ENCODE data around the gene PTPRD.

Gene PTPRD

DNA sequence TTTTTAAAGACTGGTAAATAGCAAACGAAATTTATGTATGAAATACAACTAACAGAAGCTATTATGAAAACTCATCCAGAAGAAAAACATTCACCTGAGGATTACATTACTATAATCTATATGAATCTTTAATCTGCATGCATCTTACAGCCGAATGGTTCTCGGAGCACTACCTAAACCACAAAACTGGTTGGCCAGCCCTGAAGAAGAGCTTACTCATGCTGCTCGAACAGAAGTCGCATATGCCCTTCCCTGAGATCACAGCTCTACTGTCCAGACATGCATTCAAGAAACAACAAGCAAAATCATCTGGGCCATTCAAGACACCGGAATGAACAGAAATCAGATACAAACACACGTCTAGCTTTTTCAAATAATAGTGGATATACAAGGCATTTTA lies 1882.2 kb downstream of the PTPRD start:
- DNase-seq (ENCODE audit: low read depth, low spot score) = no peak
- H3K4me3 ChIP-seq (ENCODE audit: low read length) = no peak overlapping the region

- no peak for DNase-seq (ENCODE audit: low read depth, low spot score)
- H3K4me3 ChIP-seq (ENCODE audit: low read length) = no peak overlapping the region
Measured at GRCh38 chr9:8728910-8729309, 1883.9 kb downstream of the PTPRD start.

DNA sequence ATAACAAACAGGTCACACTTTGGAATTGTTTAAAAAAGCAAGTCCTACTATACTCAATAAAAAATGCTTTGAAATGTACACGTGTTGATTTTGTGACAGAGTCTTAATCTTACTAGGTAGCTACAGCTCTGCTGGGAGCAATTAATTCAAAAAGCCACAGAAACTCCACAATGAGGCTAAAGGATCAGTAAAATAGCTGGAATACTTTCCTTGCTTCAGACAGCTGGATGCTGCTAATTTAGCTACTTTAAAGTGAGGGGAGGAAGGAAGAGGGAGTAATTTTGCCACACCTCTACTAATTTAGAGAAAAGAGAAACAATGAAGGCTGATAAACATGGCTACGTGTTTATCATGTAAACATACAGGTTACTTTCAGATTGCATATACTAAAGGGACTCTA lies 1885.6 kb downstream of the PTPRD start:
- no peak overlapping the region for H3K4me3 ChIP-seq (ENCODE audit: low read length)
- DNase-seq (ENCODE audit: low read depth, low spot score) = no peak

GRCh38 chr9:8726692-8727091 lies 1886.1 kb downstream of the PTPRD start:
- DNase-seq (ENCODE audit: low read depth, low spot score) = no peak

DNA sequence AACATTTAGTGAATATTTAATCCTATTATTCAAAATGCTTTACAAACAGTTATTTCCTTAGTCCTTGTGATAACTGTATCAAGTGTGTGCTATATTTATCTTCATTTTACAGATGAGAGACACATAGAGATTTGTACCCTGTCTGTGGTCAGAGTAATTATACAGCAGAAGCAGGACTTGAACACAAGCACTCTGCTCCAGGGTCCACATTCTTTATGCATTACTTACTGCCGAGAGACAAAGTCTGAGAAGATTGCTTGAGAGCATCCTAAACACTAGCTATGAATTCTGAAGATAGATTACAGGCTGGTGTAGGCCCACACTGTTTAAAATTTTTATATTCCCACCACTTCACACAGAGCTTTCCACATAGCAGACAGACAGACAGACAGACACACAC lies 1887.2 kb downstream of the PTPRD start:
- no peak overlapping the region for H3K4me3 ChIP-seq (ENCODE audit: low read length)
- no peak for DNase-seq (ENCODE audit: low read depth, low spot score)

More at GRCh38 chr9:8726692-8727091, 1886.1 kb downstream of the PTPRD start:
- no peak overlapping the region for H3K4me3 ChIP-seq (ENCODE audit: low read length)

DNA sequence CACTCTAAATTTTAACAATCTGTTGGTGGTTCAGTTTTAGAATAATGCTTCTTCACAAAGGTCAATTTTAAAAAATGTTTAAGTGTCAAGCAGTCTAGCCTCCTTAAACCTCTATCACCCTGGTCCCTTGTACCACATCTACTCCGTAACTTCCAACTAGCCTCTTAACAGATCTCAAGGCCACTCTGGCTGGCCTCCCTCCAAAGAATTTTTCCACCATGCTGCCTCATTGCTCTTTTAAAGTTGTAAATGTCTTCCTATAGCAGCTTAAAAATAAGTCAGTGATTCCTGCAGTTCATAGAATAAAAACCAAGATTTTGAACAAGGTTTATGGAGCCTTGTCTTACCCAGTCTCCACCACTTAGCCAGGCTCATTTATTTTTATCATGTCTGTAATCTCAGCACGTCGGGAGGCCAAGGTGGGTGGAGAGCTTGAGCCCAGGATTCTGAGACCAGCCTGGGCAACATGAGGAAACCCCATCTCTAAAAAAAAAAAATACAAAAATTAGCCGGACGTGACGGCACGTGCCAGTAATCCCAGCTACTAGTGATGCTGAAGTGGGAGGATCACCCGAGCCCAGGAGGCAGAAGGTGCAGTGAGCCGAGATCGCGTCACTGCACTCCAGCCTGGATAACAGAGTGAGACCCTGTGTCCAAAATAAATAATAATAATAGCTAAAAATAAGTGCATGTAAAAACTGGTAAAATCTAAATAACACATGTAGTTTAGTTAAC lies 1888.4 kb downstream of the PTPRD start:
- DNase-seq (ENCODE audit: low read depth, low spot score) = no peak
- no peak overlapping the region for H3K4me3 ChIP-seq (ENCODE audit: low read length)

GRCh38 chr9:8723195-8723594 lies 1889.6 kb downstream of the PTPRD start:
- no peak overlapping the region for H3K4me3 ChIP-seq (ENCODE audit: low read length)
- no peak for DNase-seq (ENCODE audit: low read depth, low spot score)

- peak; percentile 80 for DNase-seq (ENCODE audit: low read depth, low spot score)
- no peak overlapping the region for H3K4me3 ChIP-seq (ENCODE audit: low read length)
Measured at GRCh38 chr9:8719833-8720486, 1892.8 kb downstream of the PTPRD start.

DNA sequence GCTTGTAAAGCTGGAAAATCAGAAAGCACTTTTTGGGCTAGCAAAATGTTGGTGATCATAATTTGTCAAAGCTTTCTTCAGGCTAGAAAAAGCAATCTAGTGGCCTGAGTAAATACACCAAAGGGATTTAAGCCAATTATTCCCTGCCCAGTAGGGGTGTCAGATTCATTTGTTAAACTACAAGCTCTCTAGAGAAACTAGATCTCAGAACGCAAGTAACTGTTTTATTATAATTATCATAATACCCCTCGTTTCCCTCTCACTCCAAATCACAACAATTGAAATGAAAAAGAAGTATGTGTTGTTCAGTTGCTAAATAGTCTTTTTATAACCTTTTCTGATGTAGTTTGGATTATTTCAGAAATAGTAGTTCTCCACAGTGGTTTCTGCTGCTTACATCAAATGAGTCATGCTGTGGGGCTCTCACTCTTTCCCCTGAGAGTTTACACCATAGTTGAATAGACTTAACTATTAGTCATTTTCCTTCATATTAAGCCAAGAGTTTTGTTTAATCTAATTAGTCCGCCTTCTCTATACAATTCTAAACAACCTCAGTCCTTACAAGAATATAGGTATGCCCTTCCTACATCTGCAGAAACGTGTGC lies 1894.6 kb downstream of the PTPRD start:
- no peak for DNase-seq (ENCODE audit: low read depth, low spot score)
- H3K4me3 ChIP-seq (ENCODE audit: low read length) = no peak overlapping the region

DNA sequence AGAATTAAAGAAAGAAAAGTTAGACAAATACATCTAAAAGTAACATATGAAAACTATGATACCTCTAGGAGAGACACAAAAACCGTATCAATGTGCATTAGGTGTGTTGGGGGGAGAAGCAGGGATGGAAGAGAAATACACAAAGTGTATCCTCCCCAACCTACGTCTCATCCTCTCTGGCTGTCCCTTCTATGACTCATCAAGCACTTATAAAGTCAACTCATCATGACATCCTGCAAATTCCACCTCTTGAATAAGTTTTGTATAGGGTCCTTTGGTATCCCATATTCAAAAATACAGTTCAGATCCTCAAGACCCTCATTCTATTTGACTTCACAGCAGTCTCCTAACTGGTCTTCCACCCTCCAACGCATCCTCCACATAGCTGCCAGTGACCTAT lies 1895.7 kb downstream of the PTPRD start:
- H3K4me3 ChIP-seq (ENCODE audit: low read length) = no peak overlapping the region
- DNase-seq (ENCODE audit: low read depth, low spot score) = no peak

DNA sequence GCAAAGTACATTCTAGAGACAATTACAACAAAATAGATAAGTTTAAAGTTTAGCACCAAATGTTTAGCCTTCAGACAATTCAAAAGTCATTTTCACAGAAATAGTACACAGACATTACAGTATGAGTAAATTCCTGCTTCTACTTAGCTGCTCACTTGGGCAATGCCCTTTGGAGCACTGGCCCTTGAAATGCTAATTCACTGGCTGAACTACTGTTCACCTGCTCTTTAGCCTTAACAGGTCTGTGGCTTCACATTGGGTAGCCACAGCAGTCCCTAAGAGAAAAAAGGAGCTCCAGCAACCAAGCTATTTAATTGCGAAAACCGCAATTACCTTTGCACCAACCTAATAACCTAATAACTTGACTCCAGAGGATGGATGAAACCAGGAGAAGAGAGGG lies 1897.0 kb downstream of the PTPRD start:
- DNase-seq (ENCODE audit: low read depth, low spot score) = no peak
- H3K4me3 ChIP-seq (ENCODE audit: low read length) = no peak overlapping the region

DNA sequence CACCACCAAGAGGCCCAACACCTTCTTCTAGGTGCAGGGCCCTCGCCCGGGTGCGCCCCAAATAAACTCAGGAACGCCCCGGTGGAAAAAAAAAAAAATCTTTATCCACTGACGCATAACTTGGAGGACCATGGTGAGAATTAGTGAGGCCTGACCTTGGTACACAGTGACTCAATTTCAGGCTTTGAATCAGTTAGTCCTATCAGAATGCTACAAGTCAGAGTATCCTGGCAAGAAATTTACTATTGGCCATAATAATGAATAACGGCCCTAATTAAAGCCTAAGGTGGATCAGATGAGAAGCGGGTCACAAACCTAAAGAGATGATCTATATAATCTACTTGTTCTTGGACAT lies 1899.0 kb downstream of the PTPRD start:
- H3K4me3 ChIP-seq (ENCODE audit: low read length) = no peak overlapping the region
- DNase-seq (ENCODE audit: low read depth, low spot score) = no peak

- no peak overlapping the region for H3K4me3 ChIP-seq (ENCODE audit: low read length)
- DNase-seq (ENCODE audit: low read depth, low spot score) = no peak
Measured at GRCh38 chr9:8713149-8713810, 1899.5 kb downstream of the PTPRD start.

DNA sequence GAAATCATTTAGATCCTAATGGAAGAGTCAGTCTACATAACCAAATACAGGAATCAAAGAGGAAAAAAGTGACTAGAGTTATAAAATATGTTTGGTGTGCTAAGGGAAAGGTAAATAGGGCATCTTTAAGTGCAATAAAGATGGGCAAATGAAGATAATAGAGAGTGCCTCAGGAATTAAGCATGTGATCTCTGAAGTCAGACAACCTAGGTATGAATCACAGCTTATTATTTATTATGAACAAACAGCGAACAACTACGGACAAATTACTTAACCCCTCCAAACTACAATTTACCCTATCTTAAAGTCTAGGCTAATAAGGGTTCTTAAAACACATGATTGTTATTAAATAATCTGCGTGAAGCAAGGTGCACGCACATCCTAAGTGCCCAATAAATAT lies 1903.1 kb downstream of the PTPRD start:
- no peak for DNase-seq (ENCODE audit: low read depth, low spot score)

GRCh38 chr9:8708728-8709127 lies 1904.1 kb downstream of the PTPRD start:
- H3K4me3 ChIP-seq (ENCODE audit: low read length) = no peak overlapping the region
- DNase-seq (ENCODE audit: low read depth, low spot score) = no peak

More for the DNA sequence above, 1903.1 kb downstream of the PTPRD start:
- no peak overlapping the region for H3K4me3 ChIP-seq (ENCODE audit: low read length)

GRCh38 chr9:8706998-8707397 lies 1905.8 kb downstream of the PTPRD start:
- no peak for DNase-seq (ENCODE audit: low read depth, low spot score)

DNA sequence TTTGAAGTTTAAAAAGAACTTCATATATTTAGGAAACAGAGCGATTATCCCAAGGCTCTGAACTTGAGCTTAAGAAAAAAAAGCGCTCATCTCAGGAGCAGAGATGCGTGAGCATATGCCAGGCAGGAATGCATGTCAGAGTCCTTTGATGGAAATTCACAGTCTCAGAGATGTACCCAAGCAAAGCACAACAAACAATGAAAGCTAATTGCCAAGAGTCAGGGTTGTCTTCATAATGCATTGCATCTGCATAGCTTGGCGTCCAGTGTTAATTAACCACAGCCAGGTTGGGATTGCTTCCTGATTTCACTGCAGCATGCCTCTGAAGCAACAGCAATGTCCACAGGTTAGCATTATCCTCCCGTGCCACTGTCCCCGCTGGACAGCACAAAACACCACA lies 1906.3 kb downstream of the PTPRD start:
- no peak overlapping the region for H3K4me3 ChIP-seq (ENCODE audit: low read length)
- no peak for DNase-seq (ENCODE audit: low read depth, low spot score)

More at GRCh38 chr9:8706998-8707397, 1905.8 kb downstream of the PTPRD start:
- H3K4me3 ChIP-seq (ENCODE audit: low read length) = no peak overlapping the region

GRCh38 chr9:8705861-8706260 lies 1906.9 kb downstream of the PTPRD start:
- no peak overlapping the region for H3K4me3 ChIP-seq (ENCODE audit: low read length)
- DNase-seq (ENCODE audit: low read depth, low spot score) = no peak

GRCh38 chr9:8703904-8704303 lies 1908.9 kb downstream of the PTPRD start:
- DNase-seq (ENCODE audit: low read depth, low spot score) = no peak
- H3K4me3 ChIP-seq (ENCODE audit: low read length) = no peak overlapping the region

GRCh38 chr9:8701904-8702303 lies 1910.9 kb downstream of the PTPRD start:
- H3K4me3 ChIP-seq (ENCODE audit: low read length) = no peak overlapping the region

More at GRCh38 chr9:8701904-8702303, 1910.9 kb downstream of the PTPRD start:
- no peak for DNase-seq (ENCODE audit: low read depth, low spot score)
